HepG2 (cell line): ENCODE measurements around the gene SERINC2. TPM values are rescaled to one million over a fixed set of nuclear protein-coding genes. Genes with fewer than 3 reads are reported as not detected.
A peak's percentile ranks its signal among the peaks of the same experiment; 100 is the strongest.

ENCODE experiments used
- ATAC-seq: fragments of 200-7000 bp; cut with Tn5 transposase; 3 replicates; pipeline ENCODE4 v1.9.1; 2020; ENCODE audit warnings: mild to moderate bottlenecking, moderate library complexity
- BruUV-seq: library from RNA; stranded (reverse); fragments of 400-500 nt; replicated peaks from 2 replicates; lab custom pipeline; 2021; lab: Mats Ljungman, UMichigan
- CTCF ChIA-PET: fragments of 300-600 bp; formaldehyde crosslinking; extraction: SDS; loops from one replicate; lab custom pipeline; 2021; ENCODE audit warnings: low total read pairs, inconsistent platforms, low intra/inter-chr PET ratio; lab: Yijun Ruan, JAX
- POLR2A ChIA-PET: fragments of 350-600 bp; sonication (Branson Sonifier 250); formaldehyde crosslinking; loops from one replicate; lab custom pipeline; 2020; ENCODE audit warnings: antibody characterized with exemption, inconsistent platforms; lab: Yijun Ruan, JAX
- DNase-seq: peaks from one replicate; pipeline ENCODE4 v3.0.0-alpha.2; 2015; ENCODE audit warnings: low spot score
- FAIRE-seq: peaks from 3 replicates; lab custom pipeline; 2011; peaks lifted over from hg19 to GRCh38; lab: Jason Lieb, UNC
- H2AFZ ChIP-seq: one replicate; pipeline ENCODE4 v1.6.1; 2011; ENCODE audit warnings: low read length, inconsistent platforms
- H3K27ac ChIP-seq: fragments of 300-600 bp; 3 replicates; pipeline ENCODE4 v1.8.0; 2011; ENCODE audit warnings: mixed run types, mild to moderate bottlenecking, mixed read lengths, low read length, inconsistent platforms; ENCODE audit not compliant: insufficient read depth; ENCODE audit errors: extremely low read length
- H3K27me3 ChIP-seq, 2 experiments: fragments of 200-600 bp in 1 of 2; 2 replicates in 1 of 2; 3 replicates in 1 of 2; pipeline versions ENCODE4 v1.6.0 to v1.8.0; 2011; ENCODE audit warnings: low read length in 2 of 2, mild to moderate bottlenecking in 2 of 2, moderate library complexity in 2 of 2, inconsistent platforms in 1 of 2; ENCODE audit not compliant: insufficient read depth in 2 of 2, control insufficient read depth in 1 of 2
- H3K36me3 ChIP-seq, 2 experiments: fragments of 200-600 bp in 1 of 2; replicated peaks in 1 of 2; 2 replicates in 1 of 2; 3 replicates in 1 of 2; pipeline versions ENCODE4 v1.5.1 to v1.8.0; 2011; ENCODE audit warnings: low read length in 2 of 2, inconsistent platforms in 1 of 2; ENCODE audit not compliant: insufficient read depth in 2 of 2, control insufficient read depth in 1 of 2
- H3K4me1 ChIP-seq: 2 replicates; pipeline ENCODE4 v1.5.1; 2012; ENCODE audit warnings: low read length, inconsistent platforms; ENCODE audit not compliant: insufficient read depth
- H3K4me2 ChIP-seq: 2 replicates; pipeline ENCODE4 v1.6.0; 2011; ENCODE audit warnings: low read depth, low read length, inconsistent platforms
- H3K4me3 ChIP-seq, 3 experiments: fragments of 200-600 bp in 1 of 3; sonication (generic), shearing (Covaris generic) in 1 of 3; replicated peaks in 1 of 3; 2 replicates each; pipeline ENCODE4 v1.5.1; 2011 to 2016; ENCODE audit warnings: low read length in 3 of 3, inconsistent platforms in 2 of 3, low read depth in 2 of 3, mild to moderate bottlenecking in 2 of 3, control low read depth in 1 of 3, mixed read lengths in 1 of 3; ENCODE audit not compliant: insufficient read depth in 1 of 3
- H3K79me2 ChIP-seq: one replicate; pipeline ENCODE4 v1.6.1; 2011; ENCODE audit warnings: low read length, inconsistent platforms; ENCODE audit not compliant: insufficient read depth
- H3K9ac ChIP-seq: 2 replicates; pipeline ENCODE4 v1.6.0; 2011; ENCODE audit warnings: mild to moderate bottlenecking, low read depth, low read length, inconsistent platforms; ENCODE audit not compliant: insufficient read depth
- H3K9me3 ChIP-seq: 2 replicates; pipeline ENCODE4 v1.5.1; 2012; ENCODE audit warnings: mild to moderate bottlenecking, low read length
- H4K20me1 ChIP-seq: 2 replicates; pipeline ENCODE4 v1.6.0; 2011; ENCODE audit warnings: inconsistent platforms, mild to moderate bottlenecking, low read length, moderate library complexity; ENCODE audit not compliant: insufficient read depth
- GABPB1 ChIP-seq: IDR thresholded peaks from 2 replicates; pipeline ENCODE4 v1.6.1; 2016; ENCODE audit warnings: mild to moderate bottlenecking, missing genetic modification reagents, moderate library complexity, missing compliant biosample characterization
- NPAS2 ChIP-seq: sonication (generic); formaldehyde crosslinking; IDR thresholded peaks from 2 replicates; pipeline ENCODE4 v1.8.0; 2022; ENCODE audit warnings: mild to moderate bottlenecking, missing genetic modification reagents, borderline replicate concordance
- POLR2A ChIP-seq, 2 experiments: IDR thresholded peaks; 2 replicates each; pipeline ENCODE4 v1.6.1; 2011; ENCODE audit warnings: low read depth in 2 of 2, low read length in 2 of 2, mild to moderate bottlenecking in 1 of 2, moderate library complexity in 1 of 2; ENCODE audit not compliant: insufficient read depth in 1 of 2
- SIN3A ChIP-seq: IDR thresholded peaks from 2 replicates; pipeline ENCODE4 v1.6.1; 2011; ENCODE audit warnings: low read depth, mild to moderate bottlenecking, control low read depth, low read length, borderline replicate concordance
- SOX6 ChIP-seq, 2 experiments: fragments of 450-650 bp in 1 of 2; sonication (generic) in 1 of 2; formaldehyde crosslinking in 1 of 2; IDR thresholded peaks; 2 replicates each; pipeline versions ENCODE4 v1.4.0 to v1.6.1; 2017 to 2020; ENCODE audit warnings: antibody characterized with exemption in 1 of 2, mild to moderate bottlenecking in 1 of 2, missing genetic modification reagents in 1 of 2
- SPEN ChIP-seq: sonication (generic); formaldehyde crosslinking; IDR thresholded peaks from 2 replicates; pipeline ENCODE4 v1.5.1; 2020; ENCODE audit warnings: low read depth, mild to moderate bottlenecking, missing genetic modification reagents
- YY1 ChIP-seq: IDR thresholded peaks from 2 replicates; pipeline ENCODE4 v1.6.1; 2011; ENCODE audit warnings: low read length, low read depth, moderate library complexity, mild to moderate bottlenecking; ENCODE audit not compliant: insufficient read depth, insufficient replicate concordance
- ZBTB1 ChIP-seq: sonication (generic); formaldehyde crosslinking; IDR thresholded peaks from 2 replicates; pipeline ENCODE4 v1.4.0; 2020; ENCODE audit warnings: missing genetic modification reagents, borderline replicate concordance
- ZMYM3 ChIP-seq: sonication (generic); formaldehyde crosslinking; IDR thresholded peaks from 2 replicates; pipeline ENCODE4 v1.5.1; 2020; ENCODE audit warnings: mild to moderate bottlenecking, missing genetic modification reagents
- ZNF660 ChIP-seq: sonication (generic); formaldehyde crosslinking; IDR thresholded peaks from 2 replicates; pipeline ENCODE4 v1.5.1; 2020; ENCODE audit warnings: mild to moderate bottlenecking, low read depth, missing genetic modification reagents, borderline replicate concordance
- WGBS: methylation state at CpG from one replicate; pipeline ENCODE4 v1.1.6; 2017; ENCODE audit warnings: low lambda C conversion rate; 5-methylcytosine and 5-hydroxymethylcytosine counted together
- in situ Hi-C: cut with HindIII; loops from 2 replicates; pipeline ENCODE4 v1.10.0; 2017; ENCODE audit warnings: low pct_unique_long_range_greater_than_20kb; ENCODE audit not compliant: extremely low pct_ligation_motif_present
- intact Hi-C: fragments of 100-400 bp; cut with micrococcal nuclease; formaldehyde crosslinking; loops from one replicate; pipeline ENCODE4 v1.10.0; 2022; ENCODE audit not compliant: unreplicated experiment
- polyA plus RNA-seq, 8 experiments: library from polyadenylated mRNA; depleted of rRNA in 3 of 8; stranded (reverse) in 7 of 8; unstranded in 1 of 8; fragments of >200 nt; fragmentation: Illumina TruSeq in 4 of 8; extraction: Trizol in 4 of 8; gene quantifications; 2 replicates each; pipeline versions ENCODE4 v1.2.1 to v1.2.3, GENCODE V29; 2011 to 2016; ENCODE audit warnings: low read depth in 4 of 8, missing spikeins in 1 of 8, mixed read lengths in 1 of 8; ENCODE audit not compliant: insufficient read depth in 1 of 8
- total RNA-seq, 5 experiments: library from RNA; depleted of rRNA; stranded (reverse); fragments of >200 nt; fragmentation: Illumina TruSeq; extraction: Trizol; gene quantifications; 2 replicates each; pipeline ENCODE4 v1.2.3, GENCODE V29; 2016; ENCODE audit warnings: low read depth in 1 of 5
- TF ChIP-seq, protein P1 (sequence below): sonication (generic); formaldehyde crosslinking; IDR thresholded peaks from 2 replicates; pipeline ENCODE4 v1.4.0; 2020; ENCODE audit warnings: missing genetic modification reagents, mild to moderate bottlenecking, borderline replicate concordance
- TF ChIP-seq, protein P2 (sequence below): sonication (generic); formaldehyde crosslinking; IDR thresholded peaks from 2 replicates; pipeline ENCODE4 v1.8.0; 2022; ENCODE audit warnings: mild to moderate bottlenecking, missing genetic modification reagents; ENCODE audit not compliant: insufficient replicate concordance

Gene SERINC2
- total and polyA plus RNA-seq, 2 of the 13 experiments (the other 11 are each of a cell fraction or from before 2014, with no cell fraction given) = 4.8 to 126 TPM

DNA sequence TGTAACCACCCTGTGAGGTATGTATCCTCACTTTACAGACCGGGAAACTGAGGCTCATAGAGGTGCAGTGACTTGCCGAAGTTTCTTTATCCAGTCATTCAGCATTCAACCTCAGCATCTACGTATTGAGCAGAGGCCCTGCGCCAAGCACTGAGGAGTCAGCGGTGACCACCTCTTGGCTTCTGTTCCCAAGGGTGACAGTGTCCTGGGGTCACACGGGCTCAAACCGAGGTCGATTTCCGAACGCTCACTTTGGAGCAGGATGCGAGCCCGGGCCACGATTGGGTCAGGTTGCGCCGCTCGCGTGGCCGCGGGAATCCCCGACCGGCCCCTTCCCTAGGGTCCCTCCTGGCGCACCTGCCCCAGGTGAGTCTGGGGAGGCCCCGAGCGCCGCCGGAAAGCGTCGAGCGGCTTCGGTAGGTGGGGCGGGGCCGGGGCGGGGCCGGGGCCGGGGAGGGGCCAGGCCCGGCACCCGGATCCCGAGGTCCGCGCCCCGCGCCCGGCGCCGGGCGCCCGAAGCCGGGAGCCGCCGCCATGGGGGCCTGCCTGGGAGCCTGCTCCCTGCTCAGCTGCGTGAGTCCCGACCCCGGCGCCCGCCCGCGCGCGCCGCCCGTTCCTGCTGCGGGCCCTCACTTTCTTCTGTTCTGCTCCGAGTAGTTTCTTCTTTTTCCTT is at the start of gene SERINC2 (continued):
- TF ChIP-seq, protein P1, sequence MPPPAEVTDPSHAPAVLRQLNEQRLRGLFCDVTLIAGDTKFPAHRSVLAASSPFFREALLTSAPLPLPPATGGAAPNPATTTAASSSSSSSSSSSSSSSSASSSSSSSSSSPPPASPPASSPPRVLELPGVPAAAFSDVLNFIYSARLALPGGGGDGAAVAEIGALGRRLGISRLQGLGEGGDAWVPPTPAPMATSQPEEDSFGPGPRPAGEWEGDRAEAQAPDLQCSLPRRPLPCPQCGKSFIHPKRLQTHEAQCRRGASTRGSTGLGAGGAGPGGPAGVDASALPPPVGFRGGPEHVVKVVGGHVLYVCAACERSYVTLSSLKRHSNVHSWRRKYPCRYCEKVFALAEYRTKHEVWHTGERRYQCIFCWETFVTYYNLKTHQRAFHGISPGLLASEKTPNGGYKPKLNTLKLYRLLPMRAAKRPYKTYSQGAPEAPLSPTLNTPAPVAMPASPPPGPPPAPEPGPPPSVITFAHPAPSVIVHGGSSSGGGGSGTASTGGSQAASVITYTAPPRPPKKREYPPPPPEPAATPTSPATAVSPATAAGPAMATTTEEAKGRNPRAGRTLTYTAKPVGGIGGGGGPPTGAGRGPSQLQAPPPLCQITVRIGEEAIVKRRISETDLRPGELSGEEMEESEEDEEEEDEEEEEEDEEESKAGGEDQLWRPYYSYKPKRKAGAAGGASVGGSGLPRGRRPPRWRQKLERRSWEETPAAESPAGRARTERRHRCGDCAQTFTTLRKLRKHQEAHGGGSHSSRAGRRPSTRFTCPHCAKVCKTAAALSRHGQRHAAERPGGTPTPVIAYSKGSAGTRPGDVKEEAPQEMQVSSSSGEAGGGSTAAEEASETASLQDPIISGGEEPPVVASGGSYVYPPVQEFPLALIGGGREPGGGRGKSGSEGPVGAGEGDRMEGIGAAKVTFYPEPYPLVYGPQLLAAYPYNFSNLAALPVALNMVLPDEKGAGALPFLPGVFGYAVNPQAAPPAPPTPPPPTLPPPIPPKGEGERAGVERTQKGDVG (CRISPR knock-in tag) = no peak
- TF ChIP-seq SIN3A = peak; percentile 58; the same call in 1 of the 2 replicates
- peak in 1 of 2 experiments; percentile 61; a peak in 2 of 4 replicates for TF ChIP-seq POLR2A (IDR thresholded peaks at IDR 0.05; ENCODE audit: insufficient read depth in 1 of 2, low read depth in 2 of 2, low read length in 2 of 2)
- no peak for TF ChIP-seq ZBTB1 (CRISPR knock-in tag)
- TF ChIP-seq NPAS2 (CRISPR knock-in tag) = no peak
- peak; percentile 21; the same call in 1 of the 2 replicates for TF ChIP-seq ZMYM3 (CRISPR knock-in tag)
- 0 out of 2 replicates have a peak, but pooled peaks have one; percentile 1 for TF ChIP-seq GABPB1
- TF ChIP-seq YY1 = peak; percentile 55
- TF ChIP-seq, all 625 proteins: peak for 12

DNA sequence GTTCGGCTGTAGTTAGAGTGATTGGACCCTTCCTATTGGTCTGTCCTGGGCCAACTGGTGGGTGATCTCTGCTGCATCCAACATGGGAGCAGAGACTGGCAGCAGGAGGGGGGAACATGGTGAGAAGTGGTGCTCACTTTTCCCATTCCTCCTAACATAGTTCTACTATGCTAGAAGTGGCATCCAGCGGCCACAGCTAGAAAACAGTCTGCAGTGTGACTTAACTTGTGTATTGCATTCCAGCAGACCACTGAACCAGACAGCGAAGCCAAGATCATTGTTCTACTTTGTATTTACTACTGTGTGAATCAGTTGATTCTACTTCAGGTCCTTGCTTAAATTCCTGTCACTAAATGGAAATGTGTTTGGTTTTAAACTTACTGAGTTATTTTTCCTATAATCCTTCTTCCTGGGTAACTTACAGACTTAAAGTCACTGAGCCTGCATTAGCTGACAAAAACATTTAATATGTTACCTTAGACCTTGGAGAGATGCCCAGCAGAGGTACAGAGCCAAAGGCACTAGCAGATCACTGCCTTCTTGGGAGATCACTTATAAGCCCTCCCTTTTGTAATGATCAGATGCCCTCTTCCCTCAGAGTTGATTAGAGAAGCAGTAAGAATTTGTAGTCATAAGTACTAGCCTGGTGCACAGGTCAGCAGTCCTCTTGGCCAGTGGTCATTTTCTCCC is 48.3 kb upstream of the SERINC2 start:
- ATAC-seq (no peak), FAIRE-seq (no peak), DNase-seq (no peak)
- intact Hi-C loops (no loop called here), in situ Hi-C loops (no loop called here)
- Histone ChIP-seq H3K36me3 (peaks cover 6 to 41% of the 10 kb centered on the region in 2 experiments; a peak in 4 of 5 replicates), H3K4me2 (no peak overlapping the region), H3K27me3 (no peaks in the 10 kb centered on the region), H3K4me1 (peaks cover under 1% of the 10 kb centered on the region; the same call in 1 of the 2 replicates), H3K4me3 (no peak overlapping the region), H3K27ac (no peak overlapping the region), H3K79me2 (no peaks in the 10 kb centered on the region), H2AFZ (no peak overlapping the region), H3K9ac (no peak overlapping the region), H3K9me3 (no peaks in the 10 kb centered on the region), H4K20me1 (no peaks in the 10 kb centered on the region)
- no TSS peak for BruUV-seq
- CTCF ChIA-PET = no interaction called here
- 100% methylated on average over 3 of the region's 3 CpGs for WGBS
- POLR2A ChIA-PET = no interaction called here
- TF ChIP-seq SPEN = no peak
- TF ChIP-seq, protein P2, sequence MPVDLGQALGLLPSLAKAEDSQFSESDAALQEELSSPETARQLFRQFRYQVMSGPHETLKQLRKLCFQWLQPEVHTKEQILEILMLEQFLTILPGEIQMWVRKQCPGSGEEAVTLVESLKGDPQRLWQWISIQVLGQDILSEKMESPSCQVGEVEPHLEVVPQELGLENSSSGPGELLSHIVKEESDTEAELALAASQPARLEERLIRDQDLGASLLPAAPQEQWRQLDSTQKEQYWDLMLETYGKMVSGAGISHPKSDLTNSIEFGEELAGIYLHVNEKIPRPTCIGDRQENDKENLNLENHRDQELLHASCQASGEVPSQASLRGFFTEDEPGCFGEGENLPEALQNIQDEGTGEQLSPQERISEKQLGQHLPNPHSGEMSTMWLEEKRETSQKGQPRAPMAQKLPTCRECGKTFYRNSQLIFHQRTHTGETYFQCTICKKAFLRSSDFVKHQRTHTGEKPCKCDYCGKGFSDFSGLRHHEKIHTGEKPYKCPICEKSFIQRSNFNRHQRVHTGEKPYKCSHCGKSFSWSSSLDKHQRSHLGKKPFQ (CRISPR knock-in tag) = no peak
- no peak for TF ChIP-seq ZNF660 (CRISPR knock-in tag)
- no peak for TF ChIP-seq SOX6 (IDR thresholded peaks at IDR 0.05)
- TF ChIP-seq SOX6 (CRISPR knock-in tag; IDR thresholded peaks at IDR 0.05) = no peak
